HepG2 (cell line): ENCODE measurements around the gene ZBP1. TPM values are rescaled to one million over a fixed set of nuclear protein-coding genes. Genes with fewer than 3 reads are reported as not detected.
A peak's percentile ranks its signal among the peaks of the same experiment; 100 is the strongest.

Source experiments
- HOMEZ ChIP-seq: IDR thresholded peaks from 2 replicates; pipeline ENCODE4 v1.6.1; 2016; ENCODE audit warnings: low read depth
- HOXA9 ChIP-seq: sonication (generic); formaldehyde crosslinking; IDR thresholded peaks from 2 replicates; pipeline ENCODE4 v1.8.1; 2022; ENCODE audit warnings: missing genetic modification reagents, mild to moderate bottlenecking, moderate library complexity, borderline replicate concordance
- RFX5 ChIP-seq: IDR thresholded peaks from 2 replicates; pipeline ENCODE4 v1.6.1; 2011; ENCODE audit warnings: low read depth, low read length, improper control_type of control experiment
- TCF12 ChIP-seq, 2 experiments: fragments of 450-650 bp in 1 of 2; sonication (generic) in 1 of 2; formaldehyde crosslinking in 1 of 2; IDR thresholded peaks; 2 replicates each; pipeline versions ENCODE4 v1.6.1 to v1.8.0; 2017 to 2022; ENCODE audit warnings: antibody characterized with exemption in 1 of 2, mild to moderate bottlenecking in 1 of 2, missing genetic modification reagents in 1 of 2, moderate library complexity in 1 of 2
- ZBTB1 ChIP-seq: sonication (generic); formaldehyde crosslinking; IDR thresholded peaks from 2 replicates; pipeline ENCODE4 v1.4.0; 2020; ENCODE audit warnings: missing genetic modification reagents, borderline replicate concordance
- ZBTB38 ChIP-seq: sonication (generic); formaldehyde crosslinking; IDR thresholded peaks from 2 replicates; pipeline ENCODE4 v1.5.1; 2020; ENCODE audit warnings: mild to moderate bottlenecking, missing genetic modification reagents
- ZNF670 ChIP-seq: sonication (generic); formaldehyde crosslinking; IDR thresholded peaks from 2 replicates; pipeline ENCODE4 v1.8.0; 2022; ENCODE audit warnings: mild to moderate bottlenecking, missing genetic modification reagents, borderline replicate concordance
- ZNF781 ChIP-seq: sonication (generic); formaldehyde crosslinking; IDR thresholded peaks from 2 replicates; pipeline ENCODE4 v1.5.1; 2020; ENCODE audit warnings: borderline replicate concordance, mild to moderate bottlenecking, missing genetic modification reagents; ENCODE audit errors: not compliant biosample characterization
- ZXDC ChIP-seq: sonication (generic); formaldehyde crosslinking; IDR thresholded peaks from 2 replicates; pipeline ENCODE4 v1.5.0; 2020; ENCODE audit warnings: mild to moderate bottlenecking, missing genetic modification reagents
- polyA plus RNA-seq, 8 experiments: library from polyadenylated mRNA; depleted of rRNA in 3 of 8; stranded (reverse) in 7 of 8; unstranded in 1 of 8; fragments of >200 nt; fragmentation: Illumina TruSeq in 4 of 8; extraction: Trizol in 4 of 8; gene quantifications; 2 replicates each; pipeline versions ENCODE4 v1.2.1 to v1.2.3, GENCODE V29; 2011 to 2016; ENCODE audit warnings: low read depth in 4 of 8, missing spikeins in 1 of 8, mixed read lengths in 1 of 8; ENCODE audit not compliant: insufficient read depth in 1 of 8
- total RNA-seq, 5 experiments: library from RNA; depleted of rRNA; stranded (reverse); fragments of >200 nt; fragmentation: Illumina TruSeq; extraction: Trizol; gene quantifications; 2 replicates each; pipeline ENCODE4 v1.2.3, GENCODE V29; 2016; ENCODE audit warnings: low read depth in 1 of 5
- TF ChIP-seq, protein P1 (sequence below): sonication (generic); formaldehyde crosslinking; conservative IDR thresholded peaks from 2 replicates; pipeline ENCODE4 v1.5.0; 2020; ENCODE audit warnings: missing genetic modification reagents
- TF ChIP-seq, protein P2 (sequence below): sonication (generic); formaldehyde crosslinking; IDR thresholded peaks from 2 replicates; pipeline ENCODE4 v1.5.1; 2020; ENCODE audit warnings: missing genetic modification reagents, mild to moderate bottlenecking, borderline replicate concordance
- TF ChIP-seq, protein P3 (sequence below): sonication (generic); formaldehyde crosslinking; IDR thresholded peaks from 2 replicates; pipeline ENCODE4 v1.5.0; 2020; ENCODE audit warnings: missing genetic modification reagents, mild to moderate bottlenecking, borderline replicate concordance
- TF ChIP-seq, protein P4 (sequence below): sonication (generic); formaldehyde crosslinking; IDR thresholded peaks from 2 replicates; pipeline ENCODE4 v1.8.1; 2022; ENCODE audit warnings: mild to moderate bottlenecking, missing genetic modification reagents

ZBP1 gene
- total and polyA plus RNA-seq, 2 of the 13 experiments (the other 11 are each of a cell fraction or from before 2014, with no cell fraction given), result not detected

GRCh38 chr20:57562541-57563465, 57.4 kb downstream of the ZBP1 start (continued):
- TF ChIP-seq, protein P1, sequence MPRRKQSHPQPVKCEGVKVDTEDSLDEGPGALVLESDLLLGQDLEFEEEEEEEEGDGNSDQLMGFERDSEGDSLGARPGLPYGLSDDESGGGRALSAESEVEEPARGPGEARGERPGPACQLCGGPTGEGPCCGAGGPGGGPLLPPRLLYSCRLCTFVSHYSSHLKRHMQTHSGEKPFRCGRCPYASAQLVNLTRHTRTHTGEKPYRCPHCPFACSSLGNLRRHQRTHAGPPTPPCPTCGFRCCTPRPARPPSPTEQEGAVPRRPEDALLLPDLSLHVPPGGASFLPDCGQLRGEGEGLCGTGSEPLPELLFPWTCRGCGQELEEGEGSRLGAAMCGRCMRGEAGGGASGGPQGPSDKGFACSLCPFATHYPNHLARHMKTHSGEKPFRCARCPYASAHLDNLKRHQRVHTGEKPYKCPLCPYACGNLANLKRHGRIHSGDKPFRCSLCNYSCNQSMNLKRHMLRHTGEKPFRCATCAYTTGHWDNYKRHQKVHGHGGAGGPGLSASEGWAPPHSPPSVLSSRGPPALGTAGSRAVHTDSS, result no peak
- TF ChIP-seq, protein P2, sequence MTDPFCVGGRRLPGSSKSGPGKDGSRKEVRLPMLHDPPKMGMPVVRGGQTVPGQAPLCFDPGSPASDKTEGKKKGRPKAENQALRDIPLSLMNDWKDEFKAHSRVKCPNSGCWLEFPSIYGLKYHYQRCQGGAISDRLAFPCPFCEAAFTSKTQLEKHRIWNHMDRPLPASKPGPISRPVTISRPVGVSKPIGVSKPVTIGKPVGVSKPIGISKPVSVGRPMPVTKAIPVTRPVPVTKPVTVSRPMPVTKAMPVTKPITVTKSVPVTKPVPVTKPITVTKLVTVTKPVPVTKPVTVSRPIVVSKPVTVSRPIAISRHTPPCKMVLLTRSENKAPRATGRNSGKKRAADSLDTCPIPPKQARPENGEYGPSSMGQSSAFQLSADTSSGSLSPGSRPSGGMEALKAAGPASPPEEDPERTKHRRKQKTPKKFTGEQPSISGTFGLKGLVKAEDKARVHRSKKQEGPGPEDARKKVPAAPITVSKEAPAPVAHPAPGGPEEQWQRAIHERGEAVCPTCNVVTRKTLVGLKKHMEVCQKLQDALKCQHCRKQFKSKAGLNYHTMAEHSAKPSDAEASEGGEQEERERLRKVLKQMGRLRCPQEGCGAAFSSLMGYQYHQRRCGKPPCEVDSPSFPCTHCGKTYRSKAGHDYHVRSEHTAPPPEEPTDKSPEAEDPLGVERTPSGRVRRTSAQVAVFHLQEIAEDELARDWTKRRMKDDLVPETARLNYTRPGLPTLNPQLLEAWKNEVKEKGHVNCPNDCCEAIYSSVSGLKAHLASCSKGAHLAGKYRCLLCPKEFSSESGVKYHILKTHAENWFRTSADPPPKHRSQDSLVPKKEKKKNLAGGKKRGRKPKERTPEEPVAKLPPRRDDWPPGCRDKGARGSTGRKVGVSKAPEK, result no peak
- no peak for TF ChIP-seq ZXDC (CRISPR knock-in tag)
- 0 out of 2 replicates have a peak, but pooled peaks have one; percentile 23 for TF ChIP-seq ZNF670 (CRISPR knock-in tag)
- TF ChIP-seq, protein P3, sequence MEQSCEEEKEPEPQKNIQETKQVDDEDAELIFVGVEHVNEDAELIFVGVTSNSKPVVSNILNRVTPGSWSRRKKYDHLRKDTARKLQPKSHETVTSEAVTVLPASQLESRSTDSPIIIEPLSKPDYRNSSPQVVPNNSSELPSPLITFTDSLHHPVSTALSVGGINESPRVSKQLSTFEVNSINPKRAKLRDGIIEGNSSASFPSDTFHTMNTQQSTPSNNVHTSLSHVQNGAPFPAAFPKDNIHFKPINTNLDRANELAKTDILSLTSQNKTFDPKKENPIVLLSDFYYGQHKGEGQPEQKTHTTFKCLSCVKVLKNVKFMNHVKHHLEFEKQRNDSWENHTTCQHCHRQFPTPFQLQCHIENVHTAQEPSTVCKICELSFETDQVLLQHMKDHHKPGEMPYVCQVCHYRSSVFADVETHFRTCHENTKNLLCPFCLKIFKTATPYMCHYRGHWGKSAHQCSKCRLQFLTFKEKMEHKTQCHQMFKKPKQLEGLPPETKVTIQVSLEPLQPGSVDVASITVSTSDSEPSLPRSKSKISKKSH, result no peak; the same call in 1 of the 2 replicates
- TF ChIP-seq HOMEZ (CRISPR knock-in tag), result no peak
- TF ChIP-seq RFX5, result no peak
- TF ChIP-seq, protein P4, sequence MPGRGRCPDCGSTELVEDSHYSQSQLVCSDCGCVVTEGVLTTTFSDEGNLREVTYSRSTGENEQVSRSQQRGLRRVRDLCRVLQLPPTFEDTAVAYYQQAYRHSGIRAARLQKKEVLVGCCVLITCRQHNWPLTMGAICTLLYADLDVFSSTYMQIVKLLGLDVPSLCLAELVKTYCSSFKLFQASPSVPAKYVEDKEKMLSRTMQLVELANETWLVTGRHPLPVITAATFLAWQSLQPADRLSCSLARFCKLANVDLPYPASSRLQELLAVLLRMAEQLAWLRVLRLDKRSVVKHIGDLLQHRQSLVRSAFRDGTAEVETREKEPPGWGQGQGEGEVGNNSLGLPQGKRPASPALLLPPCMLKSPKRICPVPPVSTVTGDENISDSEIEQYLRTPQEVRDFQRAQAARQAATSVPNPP (CRISPR knock-in tag), result no peak
- TF ChIP-seq TCF12 (IDR thresholded peaks at IDR 0.05), result no peak
- TF ChIP-seq TCF12 (CRISPR knock-in tag; IDR thresholded peaks at IDR 0.05), result no peak
- no peak for TF ChIP-seq ZBTB1 (CRISPR knock-in tag)
- TF ChIP-seq ZNF781 (CRISPR knock-in tag), result no peak
- TF ChIP-seq HOXA9, result peak; percentile 48; the same call in 1 of the 2 replicates
- TF ChIP-seq ZBTB38 (CRISPR knock-in tag), result peak; percentile 76
